Measurements from ENCODE around the gene TBCK.
A peak's percentile ranks its signal among the peaks of the same experiment; 100 is the strongest.

The TBCK gene

DNA sequence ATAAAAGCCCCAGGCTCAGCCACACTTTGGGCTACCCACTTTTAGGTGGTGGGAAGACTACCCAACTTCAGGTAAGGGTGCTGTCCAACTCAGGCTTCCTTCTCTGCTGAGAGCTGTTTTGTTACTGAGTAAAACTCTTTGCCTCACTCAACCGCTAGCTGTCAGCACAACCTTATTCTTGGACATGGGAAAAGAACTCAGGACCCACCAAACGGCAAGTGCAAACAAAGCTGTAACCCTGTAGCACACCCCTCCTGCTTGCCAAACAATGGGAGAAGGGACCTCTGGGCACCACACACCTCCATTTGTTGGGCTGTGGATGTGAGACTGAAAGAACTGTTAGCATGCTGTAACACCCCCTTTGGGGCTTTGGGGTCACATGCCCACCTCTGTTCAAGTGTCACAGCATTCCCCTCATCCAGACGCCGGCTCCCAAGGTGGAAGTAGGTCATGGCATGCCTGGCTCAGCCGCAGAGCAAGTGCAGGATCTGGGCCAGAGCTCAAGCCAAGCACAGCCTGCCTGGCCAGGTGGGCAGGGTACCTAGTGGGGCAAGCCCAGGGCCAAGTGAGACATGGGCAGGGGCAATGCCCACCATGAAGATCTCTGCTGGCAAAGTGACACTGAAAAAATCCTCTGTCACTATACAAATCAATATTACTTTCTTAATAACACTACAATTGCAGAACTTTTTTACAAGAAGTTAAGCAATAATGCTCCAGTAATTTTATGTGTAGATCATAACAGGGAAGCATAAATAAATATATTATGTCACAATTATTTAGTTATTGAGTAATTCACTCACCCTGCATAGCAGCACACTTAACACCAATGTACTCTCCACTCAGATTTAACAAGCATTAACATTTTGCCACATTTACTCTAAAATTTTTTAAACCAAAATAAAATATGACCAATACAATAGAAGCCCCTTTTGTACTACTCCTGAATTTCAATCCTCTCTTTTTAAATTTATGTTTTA lies 107.2 kb downstream of the TBCK start:
- no peak for DNase-seq (ENCODE audit: insufficient read length, low spot score)
- TF ChIP-seq POLR2AphosphoS5 (IDR thresholded peaks at IDR 0.05; ENCODE audit: low read depth, low read length): no peak
- TF ChIP-seq POU2F2 (IDR thresholded peaks at IDR 0.05; ENCODE audit: low read depth, low read length): no peak
- TF ChIP-seq POLR2A (IDR thresholded peaks at IDR 0.05; ENCODE audit: low read depth, low read length): no peak
- no peak for TF ChIP-seq SPI1 (IDR thresholded peaks at IDR 0.05; ENCODE audit: low read depth, low read length)
- TF ChIP-seq TAF1 (IDR thresholded peaks at IDR 0.05; ENCODE audit: low read depth, low read length): no peak
- no peak for TF ChIP-seq PAX5 (IDR thresholded peaks at IDR 0.05; ENCODE audit: insufficient read depth, low read length, severe bottlenecking)
- FAIRE-seq: no peak

DNA sequence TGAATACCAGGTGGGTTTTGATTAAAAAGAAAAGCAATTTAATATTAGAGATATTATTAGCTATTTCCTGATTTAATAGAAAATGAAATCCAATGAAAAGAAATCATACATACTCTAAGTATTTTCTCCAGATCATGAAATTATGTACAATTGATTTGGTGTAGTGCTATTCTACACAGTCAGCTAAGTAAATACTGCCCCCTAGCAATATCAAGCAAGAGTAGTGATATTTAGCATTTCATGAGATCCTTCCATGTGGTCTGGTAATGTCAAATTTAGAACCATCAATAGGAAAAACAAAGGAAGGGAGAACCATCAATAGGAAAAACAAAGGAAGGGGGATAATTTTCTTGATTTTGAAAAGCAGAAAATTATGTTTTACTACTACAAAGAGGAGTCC lies 114.6 kb downstream of the TBCK start:
- TF ChIP-seq TAF1 (IDR thresholded peaks at IDR 0.05; ENCODE audit: low read depth, low read length) (no peak), PAX5 (IDR thresholded peaks at IDR 0.05; ENCODE audit: insufficient read depth, low read length, severe bottlenecking) (no peak), POLR2A (IDR thresholded peaks at IDR 0.05; ENCODE audit: low read depth, low read length) (no peak), POLR2AphosphoS5 (IDR thresholded peaks at IDR 0.05; ENCODE audit: low read depth, low read length) (no peak), SPI1 (IDR thresholded peaks at IDR 0.05; ENCODE audit: low read depth, low read length) (no peak), POU2F2 (IDR thresholded peaks at IDR 0.05; ENCODE audit: low read depth, low read length) (no peak)
- peak; percentile 9 for FAIRE-seq
- DNase-seq (ENCODE audit: insufficient read length, low spot score): no peak

DNA sequence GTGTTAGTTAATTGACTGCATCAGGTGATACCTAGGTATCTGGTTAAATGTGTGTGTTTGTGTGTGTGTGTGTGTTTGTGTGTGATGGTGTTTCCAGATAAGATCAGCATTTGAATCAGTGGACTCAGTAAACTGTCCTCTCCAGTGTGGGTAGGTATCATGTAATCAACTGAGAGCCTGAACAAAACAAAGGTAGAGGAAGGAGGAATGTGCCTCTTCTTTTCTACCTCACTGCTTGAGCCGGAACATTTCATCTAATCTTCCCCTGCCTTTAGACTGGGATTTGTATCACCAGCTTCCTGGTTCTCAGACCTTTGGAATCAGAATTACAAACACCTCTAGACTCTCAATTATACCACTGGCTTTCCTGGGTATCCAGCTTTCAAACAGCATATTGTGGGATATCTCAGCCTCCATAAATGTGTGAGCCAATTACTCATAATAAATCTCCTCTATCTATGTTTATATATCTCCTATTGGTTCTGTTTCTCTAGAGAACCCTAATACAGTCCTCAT lies 120.5 kb downstream of the TBCK start:
- TF ChIP-seq POLR2AphosphoS5 (IDR thresholded peaks at IDR 0.05; ENCODE audit: low read depth, low read length) (no peak), POLR2A (IDR thresholded peaks at IDR 0.05; ENCODE audit: low read depth, low read length) (no peak), TAF1 (IDR thresholded peaks at IDR 0.05; ENCODE audit: low read depth, low read length) (no peak), PAX5 (IDR thresholded peaks at IDR 0.05; ENCODE audit: insufficient read depth, low read length, severe bottlenecking) (no peak), SPI1 (IDR thresholded peaks at IDR 0.05; ENCODE audit: low read depth, low read length) (no peak), POU2F2 (IDR thresholded peaks at IDR 0.05; ENCODE audit: low read depth, low read length) (no peak)
- no peak for FAIRE-seq
- DNase-seq (ENCODE audit: insufficient read length, low spot score): no peak

DNA sequence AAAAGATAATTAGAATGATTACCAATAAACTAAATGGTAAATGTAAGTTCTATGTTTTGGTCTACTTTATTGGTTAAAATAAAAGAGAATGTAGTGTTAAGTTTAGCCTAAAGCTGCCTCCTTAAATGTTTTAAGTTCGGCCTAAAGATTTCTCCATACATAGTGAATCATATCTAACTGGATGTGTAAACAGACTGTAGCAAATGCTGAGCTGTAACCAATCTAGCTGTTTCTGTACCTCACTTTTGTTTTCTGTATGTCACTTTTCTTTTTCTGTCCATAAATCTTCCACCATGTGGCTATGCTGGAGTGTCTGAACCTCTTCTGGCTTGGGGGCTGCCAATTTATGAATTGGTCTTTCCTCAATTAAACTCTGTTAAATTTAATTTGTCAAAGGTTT lies 121.2 kb downstream of the TBCK start:
- no peak for TF ChIP-seq POLR2A (IDR thresholded peaks at IDR 0.05; ENCODE audit: low read depth, low read length)
- TF ChIP-seq PAX5 (IDR thresholded peaks at IDR 0.05; ENCODE audit: insufficient read depth, low read length, severe bottlenecking): no peak
- TF ChIP-seq TAF1 (IDR thresholded peaks at IDR 0.05; ENCODE audit: low read depth, low read length): no peak
- TF ChIP-seq POLR2AphosphoS5 (IDR thresholded peaks at IDR 0.05; ENCODE audit: low read depth, low read length): no peak
- TF ChIP-seq POU2F2 (IDR thresholded peaks at IDR 0.05; ENCODE audit: low read depth, low read length): no peak
- TF ChIP-seq SPI1 (IDR thresholded peaks at IDR 0.05; ENCODE audit: low read depth, low read length): no peak
- no peak for FAIRE-seq
- DNase-seq (ENCODE audit: insufficient read length, low spot score): no peak

DNA sequence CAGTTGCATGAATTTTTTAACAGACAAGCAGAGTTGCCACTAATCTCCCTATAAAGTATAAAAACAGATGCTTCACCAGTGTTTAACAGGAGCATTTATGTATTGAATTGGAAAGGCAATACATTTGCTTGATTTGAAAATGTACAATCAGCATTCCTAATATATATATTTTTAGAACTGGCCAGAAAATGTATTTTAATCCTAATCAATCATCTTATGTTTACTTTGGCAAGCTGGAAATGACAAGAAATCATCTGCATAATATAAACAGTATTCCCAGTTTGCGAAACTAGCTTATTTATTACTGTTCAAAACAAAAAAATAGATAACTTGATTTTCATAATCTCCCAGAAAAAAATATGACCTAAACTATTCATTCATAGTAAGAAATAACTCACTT lies 123.9 kb downstream of the TBCK start:
- no peak for TF ChIP-seq TAF1 (IDR thresholded peaks at IDR 0.05; ENCODE audit: low read depth, low read length)
- TF ChIP-seq SPI1 (IDR thresholded peaks at IDR 0.05; ENCODE audit: low read depth, low read length): no peak
- TF ChIP-seq PAX5 (IDR thresholded peaks at IDR 0.05; ENCODE audit: insufficient read depth, low read length, severe bottlenecking): no peak
- no peak for TF ChIP-seq POLR2AphosphoS5 (IDR thresholded peaks at IDR 0.05; ENCODE audit: low read depth, low read length)
- TF ChIP-seq POU2F2 (IDR thresholded peaks at IDR 0.05; ENCODE audit: low read depth, low read length): no peak
- no peak for TF ChIP-seq POLR2A (IDR thresholded peaks at IDR 0.05; ENCODE audit: low read depth, low read length)
- DNase-seq (ENCODE audit: insufficient read length, low spot score) (no peak), FAIRE-seq (no peak)

GRCh38 chr4:106186201-106186600 lies 129.8 kb downstream of the TBCK start:
- TF ChIP-seq TAF1 (IDR thresholded peaks at IDR 0.05; ENCODE audit: low read depth, low read length) (no peak), POLR2AphosphoS5 (IDR thresholded peaks at IDR 0.05; ENCODE audit: low read depth, low read length) (no peak), POU2F2 (IDR thresholded peaks at IDR 0.05; ENCODE audit: low read depth, low read length) (no peak), SPI1 (IDR thresholded peaks at IDR 0.05; ENCODE audit: low read depth, low read length) (no peak)
- FAIRE-seq: no peak
- no peak for DNase-seq (ENCODE audit: insufficient read length, low spot score)

- TF ChIP-seq POU2F2 (IDR thresholded peaks at IDR 0.05; ENCODE audit: low read depth, low read length) (no peak), PAX5 (IDR thresholded peaks at IDR 0.05; ENCODE audit: insufficient read depth, low read length, severe bottlenecking) (no peak), SPI1 (IDR thresholded peaks at IDR 0.05; ENCODE audit: low read depth, low read length) (no peak), TAF1 (IDR thresholded peaks at IDR 0.05; ENCODE audit: low read depth, low read length) (no peak), POLR2A (IDR thresholded peaks at IDR 0.05; ENCODE audit: low read depth, low read length) (no peak)
- DNase-seq (ENCODE audit: insufficient read length, low spot score): no peak
- FAIRE-seq: no peak
Observed at GRCh38 chr4:106183551-106183950, 132.5 kb downstream of the TBCK start.

DNA sequence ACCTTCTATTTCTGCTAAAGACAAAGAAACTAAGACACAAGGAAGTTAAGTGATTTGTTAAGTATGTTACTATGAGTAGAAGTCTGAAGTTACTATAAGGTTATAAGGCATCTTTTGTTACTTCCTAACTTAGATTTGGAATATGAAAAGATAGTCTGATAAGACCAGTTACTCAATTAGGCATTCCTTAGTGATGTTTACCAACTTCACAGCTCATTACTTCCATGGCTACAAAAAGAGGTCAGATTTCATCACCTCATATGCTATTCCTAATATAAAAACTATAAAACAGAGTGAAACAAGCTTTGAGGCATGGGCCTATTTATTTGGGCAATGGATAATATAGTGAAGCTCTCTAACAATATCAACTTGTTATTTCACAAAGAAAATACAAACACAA lies 143.1 kb downstream of the TBCK start:
- FAIRE-seq: no peak
- TF ChIP-seq PAX5 (IDR thresholded peaks at IDR 0.05; ENCODE audit: insufficient read depth, low read length, severe bottlenecking) (no peak), POLR2AphosphoS5 (IDR thresholded peaks at IDR 0.05; ENCODE audit: low read depth, low read length) (no peak), POU2F2 (IDR thresholded peaks at IDR 0.05; ENCODE audit: low read depth, low read length) (no peak), SPI1 (IDR thresholded peaks at IDR 0.05; ENCODE audit: low read depth, low read length) (no peak), TAF1 (IDR thresholded peaks at IDR 0.05; ENCODE audit: low read depth, low read length) (no peak), POLR2A (IDR thresholded peaks at IDR 0.05; ENCODE audit: low read depth, low read length) (no peak)
- DNase-seq (ENCODE audit: insufficient read length, low spot score): no peak

- FAIRE-seq: no peak
Observed at GRCh38 chr4:106165351-106166010, 150.5 kb downstream of the TBCK start.

More at GRCh38 chr4:106165351-106166010, 150.5 kb downstream of the TBCK start:
- TF ChIP-seq TAF1 (IDR thresholded peaks at IDR 0.05; ENCODE audit: low read depth, low read length) (no peak), POU2F2 (IDR thresholded peaks at IDR 0.05; ENCODE audit: low read depth, low read length) (no peak), PAX5 (IDR thresholded peaks at IDR 0.05; ENCODE audit: insufficient read depth, low read length, severe bottlenecking) (no peak), POLR2AphosphoS5 (IDR thresholded peaks at IDR 0.05; ENCODE audit: low read depth, low read length) (no peak), SPI1 (IDR thresholded peaks at IDR 0.05; ENCODE audit: low read depth, low read length) (no peak), POLR2A (IDR thresholded peaks at IDR 0.05; ENCODE audit: low read depth, low read length) (no peak)
- DNase-seq (ENCODE audit: insufficient read length, low spot score): no peak
